NK-92 (cell line): ENCODE results near the gene F5.

Experiments
- DNase-seq: peaks from one replicate; lab custom pipeline; 2025; ENCODE audit not compliant: unreplicated experiment; lab: John Stamatoyannopoulos, UW

F5 gene

GRCh38 chr1:169586395-169587255, at the start of gene F5:
Gene F5, minus strand, starts transcription at chr1:169586481. Its CDS starts 95 bp downstream, at chr1:169586386.
- no peak for DNase-seq

GRCh38 chr1:169634877-169635276, 48.6 kb upstream of the F5 start:
- DNase-seq, result no peak

- DNase-seq, result no peak
These were observed 47.9 kb upstream of the F5 start for GRCh38 chr1:169634145-169634544.

- no peak for DNase-seq
These were observed 45.0 kb upstream of the F5 start for GRCh38 chr1:169631249-169631648.

GRCh38 chr1:169630006-169630405, 43.7 kb upstream of the F5 start, which contains the start of gene SELP:
Gene SELP, minus strand, starts transcription at chr1:169630124. Its CDS starts 50 bp downstream, at chr1:169630074.
- DNase-seq, result no peak

- DNase-seq, result no peak
These were observed 38.6 kb upstream of the F5 start for GRCh38 chr1:169624912-169625311.

- no peak for DNase-seq
These were observed 37.8 kb upstream of the F5 start for GRCh38 chr1:169624122-169624521.

- no peak for DNase-seq
These were observed 37.0 kb upstream of the F5 start for GRCh38 chr1:169623132-169623926.

GRCh38 chr1:169620565-169620964, 34.3 kb upstream of the F5 start:
- no peak for DNase-seq

- DNase-seq, result no peak
These were observed 32.1 kb upstream of the F5 start for GRCh38 chr1:169618367-169618766.

GRCh38 chr1:169615803-169616202, 29.5 kb upstream of the F5 start:
- no peak for DNase-seq

- no peak for DNase-seq
These were observed 24.6 kb upstream of the F5 start for GRCh38 chr1:169610858-169611257.

GRCh38 chr1:169610108-169610507, 23.8 kb upstream of the F5 start:
- no peak for DNase-seq

GRCh38 chr1:169608226-169608625, 21.9 kb upstream of the F5 start:
- DNase-seq, result no peak

- no peak for DNase-seq
These were observed 18.7 kb upstream of the F5 start for GRCh38 chr1:169604781-169605560.

GRCh38 chr1:169601096-169601881, 15.0 kb upstream of the F5 start:
- DNase-seq, result no peak

- no peak for DNase-seq
These were observed 9.8 kb upstream of the F5 start for GRCh38 chr1:169595764-169596711.

GRCh38 chr1:169594391-169594790, 8.1 kb upstream of the F5 start:
- DNase-seq, result no peak

GRCh38 chr1:169590932-169591331, 4.7 kb upstream of the F5 start:
- DNase-seq, result no peak
